Renal cortical epithelial cell (primary cell): Measurements from ENCODE around the gene ARPC2. TPM values are rescaled to one million over a fixed set of nuclear protein-coding genes. Genes with fewer than 3 reads are reported as not detected.
A peak's percentile ranks its signal among the peaks of the same experiment; 100 is the strongest.
"Not testable (repeated sequence)": the region's sequence is repeated elsewhere in the genome, so short reads cannot be mapped to it uniquely, and the experiment has no call there.

Experiments
- DNase-seq: peaks from one replicate; pipeline ENCODE4 v3.0.0-alpha.2; 2011; ENCODE audit warnings: low read depth
- total RNA-seq: library from RNA; depleted of rRNA; stranded (reverse); fragments of >200 nt; gene quantifications from 2 replicates; pipeline ENCODE4 v1.2.3, GENCODE V29; 2014

The ARPC2 gene
- 374 and 520 TPM in 2 replicates for total RNA-seq

- peak; percentile 78 for DNase-seq
Observed at GRCh38 chr2:218216674-218217359, at the start of gene ARPC2. Gene ARPC2 (plus strand): TSS chr2:218217189. CDS start chr2:218217471, 282 bp downstream.

DNA sequence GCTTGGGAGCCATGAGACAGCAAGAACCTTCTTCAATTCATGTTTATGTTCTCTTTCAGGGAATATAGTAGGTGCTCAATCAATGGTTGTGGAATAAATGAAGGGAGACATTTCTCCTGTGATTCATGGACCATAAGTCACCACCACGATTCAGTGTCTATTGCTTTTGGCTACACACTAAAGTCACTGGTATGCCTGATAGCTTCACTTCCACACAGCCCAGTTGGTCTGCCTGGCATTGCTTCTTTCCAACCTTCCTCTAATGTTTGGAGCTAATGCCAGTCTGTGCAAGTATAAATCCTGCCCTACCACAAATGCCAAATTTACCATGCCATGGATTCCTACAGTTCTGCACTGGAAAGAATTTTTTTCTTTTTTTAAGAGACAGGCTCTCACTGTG, 49.0 kb upstream of the ARPC2 start:
- peak; percentile 16 for DNase-seq

DNA sequence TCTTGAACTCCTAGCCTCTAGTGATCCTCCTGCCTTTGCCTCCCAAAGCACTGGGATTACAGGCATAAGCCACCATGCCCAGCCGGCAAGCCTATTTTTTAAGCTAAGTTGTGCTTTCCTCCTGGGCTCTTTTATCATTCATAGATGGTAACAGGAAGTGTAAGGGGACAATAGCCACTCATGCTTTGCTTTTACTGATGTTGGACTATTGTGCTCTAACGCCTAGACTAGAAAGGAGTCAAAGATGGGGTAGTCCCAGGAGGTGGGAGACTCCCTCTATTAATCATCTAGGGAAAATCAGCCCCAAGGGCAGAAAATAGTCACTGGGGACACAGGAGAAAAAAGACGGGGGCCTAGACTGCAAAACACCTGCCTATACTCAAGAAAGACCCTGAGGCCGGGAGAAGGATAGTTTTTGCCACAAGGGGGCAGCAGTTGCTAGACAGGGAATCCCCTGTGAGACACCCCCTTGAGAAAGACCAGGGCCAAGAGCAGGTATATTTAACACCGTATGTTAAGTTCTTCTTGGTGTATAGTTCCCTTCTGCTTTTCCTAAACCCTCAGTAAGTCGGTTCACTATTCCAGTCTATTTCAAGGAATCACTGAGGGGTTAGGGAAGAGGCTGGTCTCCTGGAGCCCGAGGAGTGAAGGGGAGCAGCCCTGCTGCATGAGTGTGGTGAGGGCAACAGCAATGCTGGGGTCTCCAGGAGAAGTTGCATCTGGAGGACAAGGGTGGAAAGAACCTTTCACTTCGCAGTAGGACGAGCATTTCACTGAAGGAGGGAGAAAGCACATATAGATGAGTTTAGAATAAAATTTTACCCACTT, 48.1 kb upstream of the ARPC2 start:
- DNase-seq = peak; percentile 26

DNA sequence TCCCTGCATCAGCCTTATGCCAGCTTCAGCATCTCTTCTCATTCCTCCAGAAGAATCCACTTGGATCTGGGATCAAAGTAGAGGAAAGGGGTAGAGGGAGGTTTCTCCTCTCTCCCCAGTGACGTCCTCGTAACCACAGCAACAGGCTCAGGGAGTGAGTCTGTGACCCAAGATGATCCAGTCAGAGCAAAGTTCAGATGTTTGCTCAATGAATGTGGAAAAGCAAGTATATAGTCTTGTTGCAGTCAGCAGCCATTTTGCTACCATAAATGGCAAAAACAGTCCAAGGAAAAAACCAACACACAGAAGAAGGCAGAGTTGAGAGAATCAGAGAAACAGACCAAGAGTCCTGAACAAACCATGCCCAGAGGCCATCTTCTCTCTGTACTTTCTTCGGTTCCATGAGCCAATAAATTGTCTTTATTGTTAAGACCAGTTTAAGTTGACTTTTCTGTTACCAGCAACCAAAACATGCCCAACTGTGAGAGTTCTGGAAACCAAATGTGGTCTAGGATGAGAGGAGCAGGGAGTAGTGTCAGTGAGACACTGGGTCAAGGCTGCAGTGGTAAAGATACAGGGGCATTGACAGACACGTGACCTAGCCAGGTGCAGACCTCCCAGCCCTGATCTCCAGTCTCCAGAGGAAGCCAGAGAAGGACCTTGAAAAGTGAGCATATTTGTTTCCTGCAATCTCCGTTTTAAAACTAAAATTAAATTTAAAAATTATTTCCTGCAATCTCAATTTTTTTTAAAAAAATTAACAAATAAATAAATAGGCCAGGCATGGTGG, 47.0 kb upstream of the ARPC2 start:
- peak; percentile 68 for DNase-seq

GRCh38 chr2:218171744-218172143, 45.2 kb upstream of the ARPC2 start:
- not testable (repeated sequence) for DNase-seq

- no peak for DNase-seq
Observed at GRCh38 chr2:218172845-218173244, 44.1 kb upstream of the ARPC2 start.

- no peak for DNase-seq
Observed at GRCh38 chr2:218179782-218180181, 37.2 kb upstream of the ARPC2 start.

DNA sequence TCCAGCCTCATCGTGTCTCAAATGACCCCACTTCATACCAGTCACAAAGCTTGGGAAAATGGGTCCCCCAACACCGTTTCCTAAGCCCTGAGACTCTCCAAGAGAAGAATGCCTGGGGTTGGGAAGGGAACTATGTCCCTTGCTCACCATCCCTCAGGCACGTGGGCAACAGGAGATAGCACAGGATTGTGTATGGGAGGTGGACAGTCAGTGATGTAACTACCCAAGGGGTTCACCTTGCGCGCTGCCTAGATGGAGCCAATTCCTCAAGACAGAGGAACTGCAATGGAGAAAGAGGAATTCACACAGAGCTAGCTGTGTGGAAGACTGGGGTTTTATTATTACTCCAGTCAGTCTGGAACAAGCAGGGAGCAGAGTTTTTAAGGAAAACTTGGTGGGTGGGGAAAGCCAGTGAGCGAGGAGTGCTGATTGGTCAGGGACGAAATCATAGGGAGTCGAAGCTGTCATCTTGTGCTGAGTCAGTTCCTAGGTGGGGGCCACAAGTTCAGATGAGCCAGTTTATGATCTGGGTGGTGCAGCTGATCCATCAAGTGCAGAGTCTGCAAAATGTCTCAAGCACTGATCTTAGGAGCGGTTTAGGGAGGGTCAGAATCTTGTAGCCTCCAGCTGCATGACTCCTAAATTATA, 36.4 kb upstream of the ARPC2 start:
- DNase-seq = no peak

DNA sequence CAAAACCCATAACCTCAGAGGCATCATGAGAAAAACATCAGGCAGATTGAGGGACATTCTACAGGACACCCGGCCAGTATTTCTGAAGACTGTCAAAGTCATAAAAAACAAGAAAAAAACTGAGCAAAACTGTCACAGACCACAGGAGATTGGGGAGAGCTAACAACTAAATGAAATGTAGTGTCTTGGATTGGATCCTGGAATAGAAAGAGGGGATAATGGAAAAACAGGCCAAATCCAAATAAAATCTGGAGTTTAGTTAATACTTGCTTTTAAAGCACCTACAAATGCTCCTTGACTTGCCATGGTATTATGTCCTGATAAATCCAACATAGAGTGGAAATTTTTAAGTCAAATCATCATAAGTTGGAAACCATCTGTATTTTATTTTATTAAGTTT, 32.7 kb upstream of the ARPC2 start:
- no peak for DNase-seq

DNA sequence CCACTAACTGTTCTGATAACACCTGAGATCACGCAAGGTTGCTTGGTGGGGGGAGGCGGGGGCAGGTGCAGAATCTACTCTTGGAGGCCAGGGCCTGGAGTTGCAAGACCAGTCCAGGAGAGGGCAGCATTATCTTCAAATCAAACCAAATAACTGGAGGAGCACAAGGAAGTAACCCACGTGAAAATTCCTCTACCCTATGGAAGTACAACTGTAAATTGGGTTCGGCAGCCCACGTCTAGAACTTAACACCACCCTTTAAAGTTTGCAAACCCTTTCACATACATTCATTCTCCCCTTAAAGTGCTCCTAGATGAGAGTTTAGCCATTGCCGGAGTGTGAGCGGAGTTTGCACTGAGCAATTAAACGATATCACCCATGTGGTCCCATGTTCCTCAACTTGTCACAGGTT, 30.6 kb upstream of the ARPC2 start:
- peak; percentile 77 for DNase-seq

GRCh38 chr2:218186876-218187275, 30.1 kb upstream of the ARPC2 start:
- DNase-seq = no peak

DNA sequence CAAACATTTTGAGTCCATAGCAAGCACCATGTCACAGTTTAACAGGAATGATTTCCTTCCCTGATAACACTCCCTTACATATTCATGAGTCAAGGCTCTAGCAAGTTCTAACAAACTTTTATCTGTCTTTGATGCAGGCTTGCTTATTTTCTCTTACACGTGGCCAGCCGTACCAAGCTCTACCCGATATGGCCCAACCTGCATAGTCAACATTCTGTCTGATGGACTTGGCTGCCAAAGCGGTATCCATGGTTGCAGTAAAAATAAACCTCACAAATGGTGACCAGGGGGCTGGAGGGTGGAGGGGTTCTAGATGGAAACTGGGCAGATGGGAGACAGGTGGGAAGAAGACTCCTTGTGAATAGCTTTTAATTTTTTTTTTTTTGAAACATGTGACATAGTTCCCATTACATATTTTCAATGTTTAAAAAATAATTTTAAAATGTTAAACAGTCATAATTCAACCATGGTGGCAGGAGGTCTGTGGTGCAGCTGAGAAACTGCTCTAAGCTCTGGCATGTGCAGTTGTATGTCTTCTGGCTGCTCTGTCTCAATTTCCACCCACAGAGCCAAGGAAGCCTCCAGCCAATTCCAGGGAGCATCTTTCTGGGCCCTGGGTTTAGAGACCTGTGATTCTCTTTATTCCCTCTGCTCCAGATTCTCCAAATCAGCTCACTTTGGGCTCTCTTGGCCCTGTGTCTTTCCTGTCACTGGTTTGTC, 29.5 kb upstream of the ARPC2 start:
- no peak for DNase-seq

DNA sequence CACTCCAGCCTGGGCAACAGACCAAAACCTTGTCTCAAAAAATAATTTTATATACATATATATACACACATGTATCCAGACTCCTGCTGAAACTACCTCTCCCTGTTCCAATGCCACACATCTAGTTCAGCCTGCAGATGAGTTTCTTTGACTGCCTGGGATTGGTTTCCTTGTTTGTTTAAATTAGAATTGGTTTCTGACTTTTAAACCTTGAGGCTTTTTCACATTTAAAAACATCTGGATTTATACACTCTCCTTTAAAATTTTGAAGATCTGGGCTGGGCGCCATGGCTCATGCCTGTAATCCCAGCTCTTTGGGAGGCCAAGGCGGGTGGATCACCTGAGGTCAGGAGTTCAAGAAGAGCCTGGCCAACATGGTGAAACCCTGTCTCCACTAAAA, 28.5 kb upstream of the ARPC2 start:
- no peak for DNase-seq

DNA sequence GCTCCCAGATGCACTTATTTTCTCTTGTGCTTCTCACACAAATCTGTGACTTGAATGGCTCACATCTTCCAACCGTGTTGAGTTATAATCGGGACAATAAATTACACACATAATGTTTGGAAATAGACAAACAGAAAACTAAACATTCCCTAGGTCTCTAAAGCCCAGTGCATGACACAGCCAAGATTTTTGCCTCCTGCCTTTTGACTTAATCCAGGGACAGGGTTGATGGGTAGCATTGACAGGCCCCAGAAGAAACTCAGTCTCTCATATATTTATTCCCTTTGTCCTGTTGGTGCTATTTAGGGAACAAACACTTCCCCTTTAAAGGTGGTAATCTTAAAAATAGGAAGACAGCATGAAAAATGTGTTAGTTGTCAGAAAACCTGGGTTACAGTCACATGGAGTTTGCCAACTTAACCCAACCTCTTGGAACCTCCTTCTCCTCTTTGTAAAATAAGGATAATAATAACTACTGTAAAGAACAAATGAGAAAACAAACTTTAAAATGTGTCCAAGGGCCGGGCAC, 24.0 kb upstream of the ARPC2 start:
- DNase-seq = no peak

DNA sequence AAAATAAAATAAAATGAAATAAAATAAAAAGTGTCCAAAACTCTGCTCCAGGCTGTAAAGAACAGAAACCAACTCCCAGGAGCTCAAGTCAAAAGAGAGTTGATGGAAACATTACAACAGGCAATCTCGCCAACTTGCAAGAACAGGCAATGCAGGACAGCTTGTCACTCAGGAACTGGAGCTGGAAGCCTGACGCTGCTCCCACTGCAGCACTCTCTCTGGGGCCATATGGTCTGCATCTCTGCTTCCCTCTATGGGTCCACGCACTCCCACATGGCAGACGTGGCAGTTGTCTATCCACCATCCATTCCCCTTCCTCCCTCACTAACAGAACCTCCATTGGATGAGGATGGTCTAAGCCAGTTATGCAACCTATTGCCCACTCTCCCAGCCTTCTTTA, 23.3 kb upstream of the ARPC2 start:
- DNase-seq = no peak

DNA sequence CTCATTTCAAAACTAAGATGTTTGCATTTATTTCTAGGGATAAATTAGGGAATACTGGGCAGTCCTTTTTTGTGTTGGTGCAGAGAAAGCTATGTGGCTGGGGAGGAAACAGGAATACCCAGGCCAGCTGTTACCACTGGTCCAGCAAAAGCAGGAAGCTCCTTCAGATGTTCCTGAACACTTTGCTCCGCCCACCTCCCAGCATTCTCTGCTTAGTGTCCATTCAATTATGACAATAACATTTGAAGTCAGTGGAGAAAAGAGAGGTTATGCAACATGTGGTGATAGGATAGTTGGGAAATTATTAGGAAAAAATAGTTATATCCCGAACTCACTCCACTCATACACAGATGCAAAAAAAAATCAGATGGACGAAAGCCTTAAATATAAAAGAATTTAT, 22.1 kb upstream of the ARPC2 start:
- DNase-seq = no peak

DNA sequence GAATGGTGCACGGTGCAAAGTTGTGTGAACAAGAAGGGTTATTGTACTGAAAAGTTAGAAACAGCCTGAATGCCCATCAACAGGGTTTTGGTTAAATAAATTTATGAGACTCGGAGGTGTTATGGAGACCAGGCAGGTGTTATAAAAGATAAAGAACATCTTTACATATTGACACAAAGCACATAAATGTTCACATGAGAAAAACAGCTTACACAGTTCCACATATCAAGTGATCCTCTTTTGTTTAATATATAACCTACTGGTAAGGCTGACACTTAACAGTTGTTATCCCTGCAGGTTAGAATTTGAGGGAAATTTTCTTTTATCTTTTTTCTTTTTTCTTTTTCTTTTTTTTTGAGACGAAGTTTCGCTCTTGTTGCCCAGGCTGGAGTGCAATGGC, 20.0 kb upstream of the ARPC2 start:
- no peak for DNase-seq

DNA sequence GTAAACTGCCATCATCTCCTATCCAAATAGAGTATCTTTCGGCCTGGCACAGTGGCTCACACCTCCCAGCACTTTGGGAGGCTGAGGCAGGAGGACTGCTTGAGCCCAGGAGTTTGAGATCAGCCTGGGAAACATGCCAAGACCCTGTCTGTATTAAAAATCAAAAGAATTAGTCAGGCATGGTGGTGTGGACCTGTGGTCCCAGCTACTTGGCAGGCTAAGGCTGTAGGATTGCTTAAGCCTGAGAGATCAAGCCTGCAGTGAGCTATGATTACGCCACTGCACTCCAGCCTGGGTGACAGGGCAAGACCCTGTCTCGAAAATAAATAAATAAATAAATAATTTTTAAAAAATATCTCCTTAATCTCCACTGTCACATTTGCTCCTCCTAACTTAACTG, 14.7 kb upstream of the ARPC2 start:
- DNase-seq = peak; percentile 61

GRCh38 chr2:218209078-218209477, 7.9 kb upstream of the ARPC2 start:
- DNase-seq = no peak

DNA sequence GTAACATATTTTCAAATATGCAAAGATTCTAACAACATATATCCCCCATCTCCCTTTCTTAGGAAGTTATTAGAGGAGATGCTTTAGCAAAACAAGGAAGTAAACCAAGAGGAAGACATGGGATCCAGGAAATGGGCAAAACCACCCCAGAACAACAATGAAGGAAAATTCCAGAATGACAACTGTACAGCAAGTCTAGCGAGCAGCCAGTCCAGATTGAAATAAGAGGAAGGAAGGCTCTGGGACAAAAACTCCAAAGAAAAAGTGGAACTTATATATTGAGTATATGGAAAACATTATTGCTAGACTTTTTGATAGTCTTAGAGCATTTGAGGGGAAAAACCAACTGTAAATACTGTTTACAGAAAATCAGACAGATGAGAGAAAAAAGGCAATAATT, 2.9 kb upstream of the ARPC2 start:
- no peak for DNase-seq

DNA sequence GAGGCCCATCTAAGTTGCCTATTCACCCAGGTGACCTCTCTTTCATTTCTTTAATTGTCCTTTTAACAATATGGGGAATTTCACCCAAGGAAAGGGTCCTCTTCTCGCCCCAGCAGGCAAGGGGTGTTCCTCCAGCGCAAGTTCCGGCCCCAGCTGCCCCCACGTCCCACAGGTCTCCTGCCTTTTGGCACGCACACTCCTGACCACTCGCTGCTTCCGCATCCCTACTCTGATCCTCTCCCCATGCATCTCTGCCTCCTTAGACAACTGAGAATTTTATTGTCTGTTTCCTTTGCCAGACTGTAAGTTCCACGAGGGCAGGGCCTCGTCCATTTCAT, 684 bp upstream of the ARPC2 start:
- no peak for DNase-seq
